LNCAP (cell line): Measurements from ENCODE around the gene RDH14.

ENCODE experiments used
- TF ChIP-seq, protein P1 (sequence below): fragments of 450-650 bp; IDR thresholded peaks from 2 replicates; pipeline ENCODE4 v1.5.1; 2017; ENCODE audit warnings: mild to moderate bottlenecking

RDH14 gene

DNA sequence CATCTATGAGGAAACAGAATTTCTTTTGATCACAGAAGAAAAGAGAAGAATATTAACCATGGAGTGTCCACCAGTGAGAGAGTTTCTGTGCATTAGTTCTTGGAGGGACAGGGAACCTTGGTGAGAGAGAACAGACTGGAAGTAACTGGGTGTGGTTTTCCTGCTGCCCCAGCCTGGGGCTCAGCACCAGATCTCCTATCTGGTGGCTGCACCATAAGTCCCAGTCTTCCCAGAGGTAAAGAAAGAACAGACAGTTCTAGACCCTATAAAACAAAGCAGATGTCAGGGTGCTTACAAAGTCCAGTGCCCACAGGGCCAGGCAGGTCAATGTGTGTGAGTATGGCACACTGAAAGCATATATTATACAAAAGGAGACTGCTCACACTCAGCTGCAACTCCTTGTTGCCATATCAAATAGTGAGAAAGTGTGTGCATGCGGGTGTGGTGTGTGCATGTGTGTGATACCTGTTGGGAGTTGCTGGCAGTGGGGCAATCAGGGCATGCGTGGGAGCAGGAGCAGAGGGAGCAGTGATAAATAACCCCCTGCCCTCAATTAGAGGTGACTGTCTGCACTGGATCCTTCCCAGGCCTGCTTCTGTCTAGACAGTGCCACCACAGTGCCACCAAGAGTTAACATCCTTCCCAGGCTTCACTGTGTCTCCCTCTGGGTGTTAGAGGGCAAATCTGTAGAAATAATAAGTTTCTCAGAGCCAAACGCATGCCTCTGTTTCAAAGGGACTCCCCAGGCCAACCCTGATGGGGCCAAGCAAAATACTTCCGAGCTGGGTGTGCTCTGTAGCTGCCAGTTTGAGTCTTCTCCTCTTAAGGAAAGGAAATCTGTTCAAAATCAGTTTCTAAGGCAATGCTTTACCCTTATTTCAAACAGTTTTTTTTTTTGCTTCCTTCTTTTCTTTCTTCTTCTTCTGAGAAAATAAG lies 45.7 kb downstream of the RDH14 start:
- TF ChIP-seq, protein P1, sequence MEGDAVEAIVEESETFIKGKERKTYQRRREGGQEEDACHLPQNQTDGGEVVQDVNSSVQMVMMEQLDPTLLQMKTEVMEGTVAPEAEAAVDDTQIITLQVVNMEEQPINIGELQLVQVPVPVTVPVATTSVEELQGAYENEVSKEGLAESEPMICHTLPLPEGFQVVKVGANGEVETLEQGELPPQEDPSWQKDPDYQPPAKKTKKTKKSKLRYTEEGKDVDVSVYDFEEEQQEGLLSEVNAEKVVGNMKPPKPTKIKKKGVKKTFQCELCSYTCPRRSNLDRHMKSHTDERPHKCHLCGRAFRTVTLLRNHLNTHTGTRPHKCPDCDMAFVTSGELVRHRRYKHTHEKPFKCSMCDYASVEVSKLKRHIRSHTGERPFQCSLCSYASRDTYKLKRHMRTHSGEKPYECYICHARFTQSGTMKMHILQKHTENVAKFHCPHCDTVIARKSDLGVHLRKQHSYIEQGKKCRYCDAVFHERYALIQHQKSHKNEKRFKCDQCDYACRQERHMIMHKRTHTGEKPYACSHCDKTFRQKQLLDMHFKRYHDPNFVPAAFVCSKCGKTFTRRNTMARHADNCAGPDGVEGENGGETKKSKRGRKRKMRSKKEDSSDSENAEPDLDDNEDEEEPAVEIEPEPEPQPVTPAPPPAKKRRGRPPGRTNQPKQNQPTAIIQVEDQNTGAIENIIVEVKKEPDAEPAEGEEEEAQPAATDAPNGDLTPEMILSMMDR: no peak

DNA sequence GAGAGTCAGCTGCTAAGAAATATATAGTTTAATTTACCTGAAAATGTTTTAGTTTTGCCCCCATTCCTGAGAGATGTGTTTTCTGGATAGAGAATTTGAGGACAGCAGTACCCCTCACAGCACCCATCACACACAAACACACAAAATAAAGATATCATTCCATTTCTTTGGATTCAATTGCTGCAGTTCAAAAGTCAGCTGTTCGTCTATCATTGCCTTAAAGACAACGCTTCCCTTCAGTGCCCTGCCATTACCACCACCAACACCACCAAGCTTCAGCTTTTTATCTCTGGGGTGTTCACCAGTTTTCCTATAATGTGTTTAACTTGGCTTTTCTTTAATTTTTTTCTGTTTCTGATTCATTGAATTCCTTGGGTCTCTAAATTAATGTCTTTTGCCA lies 49.7 kb downstream of the RDH14 start:
- TF ChIP-seq, protein P1: no peak

DNA sequence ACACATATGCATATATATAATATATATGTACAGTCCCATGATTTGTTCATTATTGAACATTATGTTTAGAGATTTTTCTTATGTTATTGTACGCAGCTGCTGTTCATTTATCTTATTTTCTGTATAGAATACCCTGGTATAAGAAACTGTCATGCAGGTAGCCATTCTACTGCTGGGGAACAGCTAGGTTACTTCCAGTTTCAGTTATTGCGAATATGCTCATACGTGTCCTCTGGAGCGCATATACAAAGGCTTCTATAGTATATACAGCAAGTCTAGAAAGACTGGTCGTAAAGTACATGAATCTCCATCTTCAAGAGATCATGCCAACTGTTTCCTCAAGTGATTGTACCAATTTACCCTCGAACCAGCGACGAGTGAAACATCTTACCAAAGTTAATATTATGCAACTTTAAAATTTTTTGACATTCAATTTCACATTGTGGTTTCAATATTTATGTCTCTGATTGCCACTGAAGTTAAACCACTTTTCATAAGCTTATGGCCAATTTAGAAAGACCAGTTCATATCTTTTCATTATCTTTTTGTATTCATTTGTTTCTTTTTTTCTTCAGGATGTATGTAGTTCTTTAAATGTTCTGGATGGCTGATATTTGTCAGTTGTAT lies 53.5 kb downstream of the RDH14 start:
- TF ChIP-seq, protein P1: no peak

DNA sequence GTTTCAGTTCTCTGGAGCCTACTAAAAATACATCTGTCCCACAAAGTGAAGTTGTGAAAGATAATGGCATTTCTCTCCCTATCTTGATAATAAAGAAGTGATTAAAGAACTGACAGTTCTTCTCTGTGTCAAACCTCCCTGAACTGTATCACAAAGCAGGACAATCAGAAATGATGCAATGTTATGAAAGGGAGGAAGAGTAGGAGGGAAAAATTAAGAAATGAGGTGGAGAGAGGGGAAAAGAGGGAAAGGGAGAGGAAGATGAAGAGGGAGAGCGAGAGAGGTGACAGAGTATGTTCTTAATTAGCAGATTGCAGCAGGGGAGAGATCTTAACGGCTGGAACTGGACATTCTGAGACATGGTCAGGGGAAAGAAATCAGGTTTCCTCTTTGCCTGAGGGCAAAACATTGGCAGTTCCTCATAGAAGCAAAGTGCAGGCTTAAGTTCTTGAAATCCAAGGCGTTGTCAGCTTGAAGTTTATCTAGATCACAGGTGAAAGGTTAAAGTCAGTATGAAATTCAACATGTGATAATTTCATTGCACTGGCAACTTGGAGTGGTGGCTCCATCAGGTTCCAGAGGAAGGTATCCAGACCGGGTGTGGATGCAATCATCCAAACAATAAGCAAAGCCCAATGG lies 54.6 kb downstream of the RDH14 start:
- TF ChIP-seq, protein P1: no peak
